Subcutaneous adipose tissue (tissue), 4 donors: ENCODE results near the gene CLTCL1. TPM values are rescaled to one million over a fixed set of nuclear protein-coding genes. Genes with fewer than 3 reads are reported as not detected.

Source experiments
- CTCF ChIP-seq: fragments of 450-650 bp; IDR thresholded peaks from one replicate; pipeline ENCODE4 v1.5.1; 2016; ENCODE audit warnings: low read depth, mild to moderate bottlenecking, control low read depth, antibody characterized with exemption, moderate library complexity
- total RNA-seq, 4 donors: library from RNA; depleted of rRNA; stranded (reverse); fragments of >200 nt; gene quantifications; one replicate each; pipeline ENCODE4 v1.1.0, GENCODE V29; 2016

The CLTCL1 gene
- total RNA-seq, 4 donors from 2014 or later = 7.3 to 23.2 (median 16.5) TPM

DNA sequence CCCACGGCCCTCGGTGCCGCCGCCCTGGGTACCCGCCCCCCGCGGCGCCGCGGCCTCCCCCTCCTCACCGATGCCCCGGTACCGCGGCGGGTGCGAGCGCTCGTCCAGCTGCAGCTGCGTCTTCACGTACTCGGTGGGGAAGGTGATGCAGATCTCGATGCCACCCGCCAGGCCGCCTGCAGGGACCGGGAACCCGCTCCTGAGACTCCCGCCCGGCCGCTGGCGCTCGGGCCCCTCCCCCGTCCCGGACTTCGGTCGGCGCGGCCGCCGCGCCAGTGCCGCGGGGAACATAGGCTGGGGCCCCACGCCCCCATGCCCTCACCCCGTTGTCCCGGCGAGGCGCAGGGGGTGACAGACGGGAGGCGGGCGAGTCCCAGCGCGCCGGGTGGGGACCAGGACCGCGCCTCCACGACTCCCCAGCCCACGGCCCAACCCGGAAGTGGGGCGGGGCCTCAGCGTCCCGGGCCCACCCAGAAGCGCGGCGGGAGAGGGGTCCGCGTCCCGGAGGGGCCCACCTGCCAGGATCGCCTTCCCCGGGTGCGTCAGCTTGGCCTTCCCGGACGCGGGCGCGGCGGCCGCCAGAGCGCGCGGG lies 113.4 kb downstream of the CLTCL1 start:
- no peak for TF ChIP-seq CTCF

- TF ChIP-seq CTCF = no peak
These were observed 114.1 kb downstream of the CLTCL1 start for GRCh38 chr22:19177164-19178064.

DNA sequence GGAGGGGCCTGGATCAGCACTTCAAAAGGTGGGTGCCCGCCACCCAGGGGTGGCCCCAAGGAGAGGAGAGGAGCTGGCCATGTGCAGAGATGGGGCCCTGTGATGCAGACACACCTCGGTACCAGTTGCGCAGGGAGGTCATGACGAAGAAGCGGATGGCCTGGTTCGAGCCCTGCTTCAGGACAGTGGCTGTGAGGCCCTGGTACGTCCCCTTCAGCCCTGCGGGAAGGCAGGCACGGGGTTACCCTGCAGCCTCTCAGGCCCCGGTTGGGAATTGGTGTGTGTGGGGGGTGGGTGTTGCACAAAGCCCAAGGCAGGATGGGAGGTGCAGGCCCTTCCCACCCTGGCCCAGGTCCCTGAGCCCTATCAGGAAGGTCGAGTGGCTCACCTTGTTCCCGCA lies 114.8 kb downstream of the CLTCL1 start:
- no peak for TF ChIP-seq CTCF

- TF ChIP-seq CTCF = no peak
These were observed 115.3 kb downstream of the CLTCL1 start for GRCh38 chr22:19176175-19176643.

DNA sequence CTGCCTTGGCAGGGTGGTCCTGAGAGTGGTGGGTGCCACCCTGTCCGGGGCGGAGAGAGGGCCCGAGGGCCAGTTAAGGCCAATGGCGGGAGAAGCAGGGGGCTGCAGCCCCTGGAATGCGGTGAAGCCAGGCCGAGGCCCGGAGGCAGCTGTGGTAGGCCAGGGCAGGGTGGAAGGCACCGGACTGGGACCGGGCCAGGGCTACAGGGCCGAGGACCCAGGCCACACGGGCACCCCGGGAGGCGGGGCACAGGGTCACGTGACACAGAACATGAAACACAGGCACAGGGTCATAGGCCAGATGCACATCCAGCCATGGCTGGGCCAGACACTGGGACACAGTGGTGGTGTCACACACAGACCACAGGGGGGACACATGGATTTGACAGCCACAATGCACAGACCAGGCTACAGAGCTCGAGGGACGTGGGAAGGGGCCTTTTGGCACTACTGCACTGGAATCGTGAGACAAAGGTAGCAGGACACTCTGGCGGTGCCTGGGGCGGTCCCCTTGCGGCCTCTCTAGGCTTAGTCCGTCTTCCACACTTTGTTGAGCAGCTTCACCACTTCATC lies 115.8 kb downstream of the CLTCL1 start:
- no peak for TF ChIP-seq CTCF

GRCh38 chr22:19175026-19175601 lies 116.4 kb downstream of the CLTCL1 start:
- TF ChIP-seq CTCF = no peak
